Smooth muscle cell (in vitro differentiated cells): ENCODE data around the gene CAND2. TPM values are rescaled to one million over a fixed set of nuclear protein-coding genes. Genes with fewer than 3 reads are reported as not detected.

Experiments used
- DNase-seq: peaks from one replicate; lab custom pipeline; 2025; ENCODE audit not compliant: unreplicated experiment; lab: John Stamatoyannopoulos, UW
- H2AFZ ChIP-seq: fragments of 200-600 bp; sonication (generic); 2 replicates; pipeline ENCODE4 v1.6.0; 2016; ENCODE audit warnings: antibody characterized with exemption, low read depth, mild to moderate bottlenecking
- H3F3A ChIP-seq: fragments of 200-600 bp; sonication (generic); 2 replicates; pipeline ENCODE4 v1.6.0; 2017; ENCODE audit warnings: antibody characterized with exemption, low read depth
- H3K27ac ChIP-seq: fragments of 200-600 bp; sonication (generic); 2 replicates; pipeline ENCODE4 v1.5.1; 2016; ENCODE audit warnings: low read depth, mild to moderate bottlenecking
- H3K27me3 ChIP-seq: fragments of 200-600 bp; sonication (generic); 2 replicates; pipeline ENCODE4 v1.6.1; 2016; ENCODE audit warnings: low read depth, mild to moderate bottlenecking
- H3K36me3 ChIP-seq: fragments of 200-600 bp; sonication (generic); 2 replicates; pipeline ENCODE4 v1.5.1; 2016; ENCODE audit warnings: low read depth
- H3K4me1 ChIP-seq: fragments of 200-600 bp; sonication (generic); 2 replicates; pipeline ENCODE4 v1.5.1; 2016; ENCODE audit warnings: low read depth
- H3K4me2 ChIP-seq: fragments of 200-600 bp; sonication (generic); 2 replicates; pipeline ENCODE4 v1.6.0; 2016; ENCODE audit warnings: mild to moderate bottlenecking
- H3K4me3 ChIP-seq: fragments of 200-600 bp; sonication (generic); 2 replicates; pipeline ENCODE4 v1.5.1; 2016; ENCODE audit warnings: mild to moderate bottlenecking
- H3K79me2 ChIP-seq: fragments of 200-600 bp; sonication (generic); 2 replicates; pipeline ENCODE4 v1.6.0; 2016; ENCODE audit warnings: low read depth, mild to moderate bottlenecking
- H3K9ac ChIP-seq: fragments of 200-600 bp; sonication (generic); 2 replicates; pipeline ENCODE4 v1.6.0; 2016; ENCODE audit warnings: low read depth
- H3K9me3 ChIP-seq: fragments of 200-600 bp; sonication (generic); replicated peaks from 2 replicates; pipeline ENCODE4 v1.5.1; 2016; ENCODE audit warnings: low read depth
- H4K20me1 ChIP-seq: fragments of 200-600 bp; sonication (generic); 2 replicates; pipeline ENCODE4 v1.6.0; 2016; ENCODE audit warnings: low read depth
- CTCF ChIP-seq: fragments of 200-600 bp; sonication (generic); IDR thresholded peaks from 2 replicates; pipeline ENCODE4 v1.5.1; 2017; ENCODE audit warnings: borderline replicate concordance, mild to moderate bottlenecking, antibody characterized with exemption; ENCODE audit not compliant: insufficient read depth, poor library complexity, severe bottlenecking
- WGBS: methylation state at CpG from one replicate; pipeline ENCODE4 v1.1.7; 2016; ENCODE audit warnings: low lambda C conversion rate; 5-methylcytosine and 5-hydroxymethylcytosine counted together
- polyA plus RNA-seq: library from polyadenylated mRNA; unstranded; fragments of >200 nt; fragmentation: Nextera tagmentation; extraction: Ambion mirVana; gene quantifications from 2 replicates; pipeline ENCODE4 v1.2.1, GENCODE V29; 2016
- total RNA-seq: library from RNA; depleted of rRNA; stranded (reverse); fragments of >200 nt; gene quantifications from 2 replicates; pipeline ENCODE4 v1.2.3, GENCODE V29; 2014

Gene CAND2
- total and polyA plus RNA-seq, 2 experiments from 2014 or later: 2.1 to 2.7 TPM

DNA sequence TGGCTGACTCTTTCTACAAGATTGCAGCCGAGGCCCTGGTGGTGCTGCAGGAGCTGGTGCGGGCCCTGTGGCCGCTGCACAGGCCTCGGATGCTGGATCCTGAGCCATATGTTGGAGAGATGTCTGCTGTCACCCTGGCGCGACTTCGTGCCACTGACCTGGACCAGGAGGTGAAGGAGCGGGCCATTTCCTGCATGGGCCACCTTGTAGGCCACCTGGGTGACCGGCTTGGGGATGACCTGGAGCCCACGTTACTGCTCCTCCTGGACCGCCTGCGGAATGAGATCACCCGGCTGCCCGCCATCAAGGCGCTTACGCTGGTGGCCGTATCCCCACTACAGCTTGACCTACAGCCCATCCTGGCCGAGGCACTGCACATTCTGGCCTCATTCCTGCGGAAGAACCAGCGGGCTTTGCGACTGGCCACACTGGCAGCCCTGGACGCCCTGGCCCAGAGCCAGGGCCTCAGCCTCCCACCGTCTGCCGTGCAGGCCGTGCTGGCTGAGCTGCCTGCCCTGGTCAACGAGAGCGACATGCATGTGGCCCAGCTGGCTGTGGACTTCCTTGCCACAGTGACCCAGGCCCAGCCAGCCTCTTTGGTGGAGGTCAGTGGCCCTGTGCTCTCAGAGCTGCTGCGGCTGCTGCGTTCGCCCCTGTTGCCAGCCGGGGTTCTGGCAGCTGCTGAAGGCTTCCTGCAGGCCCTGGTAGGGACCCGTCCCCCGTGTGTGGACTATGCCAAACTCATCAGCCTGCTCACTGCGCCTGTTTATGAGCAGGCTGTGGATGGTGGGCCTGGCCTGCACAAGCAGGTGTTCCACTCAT, 20.3 kb downstream of the CAND2 start:
- no peak for TF ChIP-seq CTCF

GRCh38 chr3:12817343-12817710, 20.8 kb downstream of the CAND2 start:
- Histone ChIP-seq H3K4me1 (no peaks in the 10 kb centered on the region), H3F3A (no peaks in the 10 kb centered on the region), H3K9me3 (no peaks in the 10 kb centered on the region), H3K9ac (no peak overlapping the region), H3K79me2 (no peaks in the 10 kb centered on the region), H2AFZ (no peak overlapping the region), H3K36me3 (no peaks in the 10 kb centered on the region), H3K27ac (no peak overlapping the region), H3K4me2 (no peak overlapping the region), H3K4me3 (no peak overlapping the region), H4K20me1 (no peaks in the 10 kb centered on the region), H3K27me3 (no peaks in the 10 kb centered on the region)
- WGBS: 93% methylated on average over 15 of the region's 16 CpGs
- DNase-seq: no peak
- TF ChIP-seq CTCF: no peak

More for the DNA sequence above, 20.3 kb downstream of the CAND2 start:
- Histone ChIP-seq H3K27me3 (no peaks in the 10 kb centered on the region), H3K4me3 (no peak overlapping the region), H4K20me1 (no peaks in the 10 kb centered on the region), H3K27ac (no peak overlapping the region), H3K4me2 (no peak overlapping the region), H3K4me1 (no peaks in the 10 kb centered on the region), H3K36me3 (no peaks in the 10 kb centered on the region), H3K9ac (no peak overlapping the region), H2AFZ (no peak overlapping the region), H3K79me2 (no peaks in the 10 kb centered on the region), H3F3A (no peaks in the 10 kb centered on the region), H3K9me3 (no peaks in the 10 kb centered on the region)
- 96% methylated on average over 34 of the region's 34 CpGs for WGBS
- DNase-seq: no peak

- no peak overlapping the region for H3K27ac ChIP-seq
- no peak for TF ChIP-seq CTCF
- H3K4me1 ChIP-seq: no peaks in the 10 kb centered on the region
- whole genome bisulfite sequencing: 89% methylated on average over 8 of the region's 8 CpGs
- no peaks in the 10 kb centered on the region for H3K27me3 ChIP-seq
- H3K9me3 ChIP-seq: no peaks in the 10 kb centered on the region
- no peak overlapping the region for H3K4me2 ChIP-seq
- H4K20me1 ChIP-seq: no peaks in the 10 kb centered on the region
- no peaks in the 10 kb centered on the region for H3K36me3 ChIP-seq
- no peak overlapping the region for H3K9ac ChIP-seq
- H2AFZ ChIP-seq: no peak overlapping the region
- no peak for DNase-seq
- no peak overlapping the region for H3K4me3 ChIP-seq
- no peaks in the 10 kb centered on the region for H3K79me2 ChIP-seq
- no peaks in the 10 kb centered on the region for H3F3A ChIP-seq
These were observed 21.8 kb downstream of the CAND2 start for GRCh38 chr3:12818273-12818672.

GRCh38 chr3:12818773-12819172, 22.3 kb downstream of the CAND2 start:
- no peaks in the 10 kb centered on the region for H3K4me1 ChIP-seq
- no peaks in the 10 kb centered on the region for H3K36me3 ChIP-seq
- H4K20me1 ChIP-seq: no peaks in the 10 kb centered on the region
- no peak for DNase-seq
- no peaks in the 10 kb centered on the region for H3F3A ChIP-seq
- H3K27me3 ChIP-seq: no peaks in the 10 kb centered on the region
- 92% methylated on average over 5 of the region's 5 CpGs for WGBS
- no peak overlapping the region for H3K27ac ChIP-seq
- H3K4me3 ChIP-seq: no peak overlapping the region
- no peak overlapping the region for H3K9ac ChIP-seq
- H3K9me3 ChIP-seq: no peaks in the 10 kb centered on the region
- H3K4me2 ChIP-seq: no peak overlapping the region
- no peak overlapping the region for H2AFZ ChIP-seq
- no peaks in the 10 kb centered on the region for H3K79me2 ChIP-seq
- TF ChIP-seq CTCF: no peak
